ENCODE data around the gene PIK3R5.

DNA sequence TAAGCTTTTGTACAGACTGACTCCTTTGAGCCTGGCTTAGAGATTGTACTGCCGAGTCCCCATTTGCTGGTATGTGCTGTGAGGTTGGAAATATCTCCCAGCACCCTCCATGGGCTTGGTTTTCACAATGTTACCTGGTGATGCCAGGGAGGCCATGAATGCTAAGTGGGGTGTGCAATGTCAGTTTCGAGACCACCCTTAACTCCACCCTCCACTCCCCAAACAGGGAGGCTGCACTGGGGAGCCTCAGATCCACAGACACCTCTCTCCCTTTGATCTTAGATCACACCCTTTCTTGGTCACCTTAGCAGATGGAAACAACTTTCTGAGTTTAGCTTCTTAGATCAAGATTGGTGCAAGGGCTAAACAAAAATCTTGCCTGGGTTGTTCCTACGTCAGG, 69.4 kb downstream of the PIK3R5 start:
- TF ChIP-seq CTCF (conservative IDR thresholded peaks at IDR 0.05; ENCODE audit: low read length) (no peak), EZH2phosphoT487 (IDR thresholded peaks at IDR 0.05; ENCODE audit: borderline replicate concordance, low read depth, low read length) (no peak)

Measured in OCI-LY7 (cell line).